Measurements from ENCODE around the gene C2CD3.

C2CD3 gene

GRCh38 chr11:73981051-73981805, 189.6 kb downstream of the C2CD3 start:
- DNase-seq (ENCODE audit: low read depth), result no peak
- H3K4me3 ChIP-seq (ENCODE audit: low read length), result no peak overlapping the region
- no peak for TF ChIP-seq CTCF (IDR thresholded peaks at IDR 0.05; ENCODE audit: insufficient read depth, low read depth, low read length, missing control alignments)

- peak; percentile 57 for DNase-seq (ENCODE audit: low read depth)
- no peak for TF ChIP-seq CTCF (IDR thresholded peaks at IDR 0.05; ENCODE audit: insufficient read depth, low read depth, low read length, missing control alignments)
- H3K4me3 ChIP-seq (ENCODE audit: low read length), result no peak overlapping the region
These were observed 190.5 kb downstream of the C2CD3 start for GRCh38 chr11:73980001-73980961.

- DNase-seq (ENCODE audit: low read depth), result no peak
- no peak overlapping the region for H3K4me3 ChIP-seq (ENCODE audit: low read length)
- TF ChIP-seq CTCF (IDR thresholded peaks at IDR 0.05; ENCODE audit: insufficient read depth, low read depth, low read length, missing control alignments), result no peak
These were observed 192.2 kb downstream of the C2CD3 start for GRCh38 chr11:73978576-73979086.

GRCh38 chr11:73977856-73978519, 192.8 kb downstream of the C2CD3 start:
- no peak overlapping the region for H3K4me3 ChIP-seq (ENCODE audit: low read length)
- no peak for TF ChIP-seq CTCF (IDR thresholded peaks at IDR 0.05; ENCODE audit: insufficient read depth, low read depth, low read length, missing control alignments)
- DNase-seq (ENCODE audit: low read depth), result no peak

GRCh38 chr11:73976451-73977151, 194.2 kb downstream of the C2CD3 start:
- no peak for DNase-seq (ENCODE audit: low read depth)
- no peak overlapping the region for H3K4me3 ChIP-seq (ENCODE audit: low read length)
- TF ChIP-seq CTCF (IDR thresholded peaks at IDR 0.05; ENCODE audit: insufficient read depth, low read depth, low read length, missing control alignments), result no peak

- no peak for TF ChIP-seq CTCF (IDR thresholded peaks at IDR 0.05; ENCODE audit: insufficient read depth, low read depth, low read length, missing control alignments)
- H3K4me3 ChIP-seq (ENCODE audit: low read length), result no peak overlapping the region
- no peak for DNase-seq (ENCODE audit: low read depth)
These were observed 195.4 kb downstream of the C2CD3 start for GRCh38 chr11:73975479-73975757.
